ENCODE measurements around the gene NFKBIL1. TPM values are rescaled to one million over a fixed set of nuclear protein-coding genes. Genes with fewer than 3 reads are reported as not detected.
A peak's percentile ranks its signal among the peaks of the same experiment; 100 is the strongest.
"Not testable (repeated sequence)": the region's sequence is repeated elsewhere in the genome, so short reads cannot be mapped to it uniquely, and the experiment has no call there.

Gene NFKBIL1
- total RNA-seq, 2 experiments from 2014 or later = 13.6 to 16.2 TPM

DNA sequence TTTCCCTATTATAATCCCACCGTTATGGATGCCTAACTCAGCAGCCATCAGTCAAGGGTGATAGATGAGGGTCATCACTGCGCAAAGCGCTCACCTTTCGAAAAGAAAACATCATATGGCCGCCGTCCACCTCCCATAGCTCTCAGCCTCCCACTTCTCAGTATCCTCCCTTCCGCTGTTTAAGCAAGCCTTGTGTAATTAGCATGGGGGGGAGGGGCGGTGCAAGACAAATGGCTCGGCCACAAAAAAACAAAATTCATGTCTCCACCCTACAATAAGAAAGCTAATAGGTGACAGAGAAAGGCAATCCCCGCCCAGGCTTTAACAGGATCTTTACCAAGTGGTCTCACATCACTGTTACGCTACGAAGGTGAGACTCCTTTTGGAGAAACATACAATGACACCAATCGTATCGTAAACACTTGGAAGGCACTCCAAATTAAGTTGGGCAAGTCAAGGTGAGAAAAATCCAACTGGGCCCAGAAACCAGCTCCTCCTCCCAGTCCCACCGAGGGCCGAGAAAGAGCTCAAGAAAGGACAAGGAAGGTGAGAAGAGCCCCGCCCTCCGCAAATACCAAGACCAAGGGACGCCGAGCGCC lies 6.2 kb upstream of the NFKBIL1 start:
- peaks cover 51% of the 10 kb centered on the region for H3K4me1 Mint-ChIP-seq
- H3K4me3 Mint-ChIP-seq = peak overlapping the region; percentile 94
- peak; percentile 82 for DNase-seq
- no peaks in the 10 kb centered on the region for H3K27me3 Mint-ChIP-seq
- H3K9me3 Mint-ChIP-seq (ENCODE audit: low read depth) = no peaks in the 10 kb centered on the region
- H3K36me3 Mint-ChIP-seq = peaks cover 44% of the 10 kb centered on the region
- peak; percentile 25 for ATAC-seq
- CTCF ChIA-PET = interaction anchor here (0.9 to 16.9 kb wide), 14 partner anchors 9 to 198 kb away, joined by 3 to 952 read pairs (median 5); partner anchors contain the start of genes ABHD16A, GPANK1, LST1 and LTB
- H3K27ac Mint-ChIP-seq = peak overlapping the region; percentile 90

- Mint-ChIP-seq H3K4me1 (peaks cover 50% of the 10 kb centered on the region), H3K27ac (peak within 1 kb of the TSS; percentile 90), H3K27me3 (no peaks in the 10 kb centered on the region), H3K36me3 (peaks cover 37% of the 10 kb centered on the region), H3K9me3 (ENCODE audit: low read depth) (no peaks in the 10 kb centered on the region), H3K4me3 (peak within 1 kb of the TSS; percentile 94)
- peak; percentile 97 for DNase-seq
- CTCF ChIA-PET = interaction anchor here (0.9 to 16.9 kb wide), 14 partner anchors 9 to 197 kb away, joined by 3 to 952 read pairs (median 5); partner anchors contain the start of genes ABHD16A, GPANK1, LST1 and LTB
- peak; percentile 80 for ATAC-seq
These were observed 5.5 kb upstream of the NFKBIL1 start, which contains the start of gene DDX39B for GRCh38 chr6:31541658-31542521. Gene DDX39B (minus strand): TSS chr6:31542003. CDS start chr6:31540532, 1,471 bp downstream.

- Mint-ChIP-seq H3K27ac (no peak overlapping the region), H3K9me3 (ENCODE audit: low read depth) (no peaks in the 10 kb centered on the region), H3K27me3 (no peaks in the 10 kb centered on the region), H3K4me3 (no peak overlapping the region), H3K36me3 (peaks cover 27% of the 10 kb centered on the region), H3K4me1 (peaks cover 55% of the 10 kb centered on the region)
- DNase-seq (no peak), ATAC-seq (no peak)
- CTCF ChIA-PET = interaction anchor here (6.1 to 16.9 kb wide), 2 partner anchors 48 kb away, joined by 88 to 952 read pairs; partner anchors contain the start of genes LST1, LTB, MICB and NCR3
These were observed 3.8 kb upstream of the NFKBIL1 start for GRCh38 chr6:31543639-31544038.

- no peaks in the 10 kb centered on the region for H3K9me3 Mint-ChIP-seq (ENCODE audit: low read depth)
- DNase-seq (no peak), ATAC-seq (no peak)
- CTCF ChIA-PET = interaction anchor here (4.0 to 16.9 kb wide), 2 partner anchors 47 to 48 kb away, joined by 25 to 952 read pairs; partner anchors contain the start of genes LST1, LTB, MICB and NCR3
- no peak overlapping the region for H3K27ac Mint-ChIP-seq
- no peaks in the 10 kb centered on the region for H3K27me3 Mint-ChIP-seq
- H3K4me1 Mint-ChIP-seq = peaks cover 52% of the 10 kb centered on the region
- peaks cover 24% of the 10 kb centered on the region for H3K36me3 Mint-ChIP-seq
- no peak overlapping the region for H3K4me3 Mint-ChIP-seq
These were observed 2.7 kb upstream of the NFKBIL1 start for GRCh38 chr6:31544676-31545075.

- H3K4me3 Mint-ChIP-seq = no peak overlapping the region
- ATAC-seq (no peak), DNase-seq (no peak)
- CTCF ChIA-PET = interaction anchor here (4.0 to 16.9 kb wide), 2 partner anchors 46 to 49 kb away, joined by 25 to 952 read pairs; partner anchors contain the start of genes LST1, LTB, MICB and NCR3
- H3K9me3 Mint-ChIP-seq (ENCODE audit: low read depth) = no peaks in the 10 kb centered on the region
- H3K27me3 Mint-ChIP-seq = no peaks in the 10 kb centered on the region
- peaks cover 49% of the 10 kb centered on the region for H3K4me1 Mint-ChIP-seq
- no peak overlapping the region for H3K27ac Mint-ChIP-seq
- peaks cover 19% of the 10 kb centered on the region for H3K36me3 Mint-ChIP-seq
These were observed 2.1 kb upstream of the NFKBIL1 start for GRCh38 chr6:31545291-31545690.

DNA sequence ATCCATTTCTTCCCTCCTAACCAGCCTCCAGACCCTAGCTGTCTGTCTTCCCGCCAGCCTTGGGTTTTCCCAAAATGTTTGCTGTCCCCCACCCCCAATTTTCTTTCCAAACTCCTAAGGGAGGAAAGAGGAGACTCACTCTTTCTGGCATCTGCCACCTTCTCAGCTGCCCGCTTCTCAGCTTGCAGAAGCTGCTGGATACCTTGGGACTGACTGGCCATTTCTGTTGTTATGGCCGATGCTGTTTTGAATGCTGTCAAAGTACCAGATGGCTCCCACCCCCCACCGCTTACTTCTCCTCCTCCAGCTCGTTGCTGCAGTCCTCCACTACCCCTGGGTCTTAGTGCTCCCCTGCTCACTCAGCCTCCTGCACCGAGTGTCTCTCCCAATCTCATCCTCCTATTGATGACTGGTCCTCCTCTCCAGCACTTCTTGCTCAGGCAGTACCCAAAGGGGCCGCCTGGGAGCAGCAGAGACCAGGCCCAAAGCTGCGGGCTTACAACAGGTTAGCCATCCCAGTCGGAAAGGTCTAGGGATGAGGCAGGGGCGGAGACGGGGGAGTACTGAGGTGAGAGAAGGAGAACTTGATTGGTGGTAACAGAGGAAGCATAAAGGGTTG lies 960 bp upstream of the NFKBIL1 start, which contains the start of gene ATP6V1G2:
ATP6V1G2 (minus strand) TSS at position 270 of the 619 bp plus-strand sequence; CDS start at position 221, 49 bp downstream.
- Mint-ChIP-seq H3K27me3 (no peaks in the 10 kb centered on the region), H3K4me1 (peaks cover 54% of the 10 kb centered on the region), H3K27ac (peak within 1 kb of the TSS; percentile 88), H3K9me3 (ENCODE audit: low read depth) (no peaks in the 10 kb centered on the region), H3K36me3 (peaks cover 13% of the 10 kb centered on the region), H3K4me3 (peak within 1 kb of the TSS; percentile 83)
- peak; percentile 66 for ATAC-seq
- DNase-seq = peak; percentile 95
- CTCF ChIA-PET = interaction anchor here (0.8 to 16.9 kb wide), 8 partner anchors 29 to 290 kb away, joined by 3 to 952 read pairs (median 6); partner anchors contain the start of genes BAG6, LST1, LTB and MICB

DNA sequence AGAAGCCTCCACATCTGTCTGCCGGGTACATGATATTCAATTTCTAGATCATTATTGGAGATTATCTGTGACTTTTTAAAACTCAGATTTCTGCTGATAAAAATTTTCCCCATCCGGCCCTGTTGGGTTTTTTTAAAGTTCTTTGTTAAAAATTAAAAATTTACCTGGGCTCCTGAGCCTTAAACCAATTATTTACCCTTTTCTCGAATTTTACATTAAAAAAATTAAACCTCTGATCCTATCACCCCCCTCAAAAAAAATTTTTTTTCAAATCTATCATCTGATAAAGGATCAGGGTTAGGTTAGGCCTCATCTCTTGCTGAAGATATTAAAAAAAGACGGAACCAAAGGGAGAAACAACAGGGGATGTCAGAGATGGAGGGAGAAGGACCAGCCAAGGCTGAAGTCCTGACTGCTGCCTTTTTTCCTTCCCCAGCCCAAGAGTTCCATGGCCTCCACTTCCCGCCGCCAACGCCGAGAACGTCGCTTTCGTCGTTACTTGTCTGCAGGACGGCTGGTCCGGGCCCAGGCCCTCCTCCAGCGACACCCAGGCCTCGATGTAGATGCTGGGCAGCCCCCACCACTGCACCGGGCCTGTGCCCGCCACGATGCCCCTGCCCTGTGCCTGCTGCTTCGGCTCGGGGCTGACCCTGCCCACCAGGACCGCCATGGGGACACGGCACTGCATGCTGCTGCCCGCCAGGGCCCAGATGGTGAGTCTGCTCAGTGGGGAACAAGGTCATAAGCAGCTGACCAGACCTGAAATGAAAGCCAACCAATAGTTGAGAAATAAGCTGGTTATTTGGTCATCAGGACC lies 527 bp downstream of the NFKBIL1 start:
- ATAC-seq = no peak
- no peak for DNase-seq
- Mint-ChIP-seq H3K4me1 (peaks cover 55% of the 10 kb centered on the region), H3K4me3 (peak overlapping the region; percentile 83), H3K27me3 (no peaks in the 10 kb centered on the region), H3K36me3 (peaks cover 14% of the 10 kb centered on the region), H3K9me3 (ENCODE audit: low read depth) (no peaks in the 10 kb centered on the region), H3K27ac (peak overlapping the region; percentile 88)
- CTCF ChIA-PET = interaction anchor here (1.2 to 16.9 kb wide), 10 partner anchors 21 to 191 kb away, joined by 3 to 952 read pairs (median 5); partner anchors contain the start of genes BAG6, LST1, LTA and LTB

DNA sequence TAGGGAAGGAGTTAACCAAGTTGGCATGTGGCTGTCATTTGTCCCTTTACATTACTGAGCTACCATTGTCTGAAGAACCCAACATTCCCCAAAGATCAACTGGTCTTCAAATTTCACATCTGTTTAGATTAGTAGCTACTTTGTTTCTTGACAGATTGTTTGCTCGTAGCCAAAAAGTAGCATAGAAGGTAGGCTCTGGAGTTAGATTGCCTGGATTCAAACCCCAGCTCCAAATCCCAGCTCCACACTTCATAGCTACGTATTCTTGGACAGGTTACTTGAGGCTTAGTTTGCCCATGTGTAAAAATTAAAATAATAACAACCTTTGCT lies 1.1 kb downstream of the NFKBIL1 start:
- Mint-ChIP-seq H3K27ac (peak overlapping the region; percentile 88), H3K4me1 (peaks cover 49% of the 10 kb centered on the region), H3K36me3 (peaks cover 16% of the 10 kb centered on the region), H3K9me3 (ENCODE audit: low read depth) (no peaks in the 10 kb centered on the region), H3K4me3 (peak overlapping the region; percentile 83), H3K27me3 (no peaks in the 10 kb centered on the region)
- CTCF ChIA-PET = interaction anchor here (1.2 to 16.9 kb wide), 8 partner anchors 20 to 190 kb away, joined by 3 to 952 read pairs (median 4); partner anchors contain the start of genes LST1, LTA, LTB and NCR3
- no peak for ATAC-seq
- DNase-seq = no peak

DNA sequence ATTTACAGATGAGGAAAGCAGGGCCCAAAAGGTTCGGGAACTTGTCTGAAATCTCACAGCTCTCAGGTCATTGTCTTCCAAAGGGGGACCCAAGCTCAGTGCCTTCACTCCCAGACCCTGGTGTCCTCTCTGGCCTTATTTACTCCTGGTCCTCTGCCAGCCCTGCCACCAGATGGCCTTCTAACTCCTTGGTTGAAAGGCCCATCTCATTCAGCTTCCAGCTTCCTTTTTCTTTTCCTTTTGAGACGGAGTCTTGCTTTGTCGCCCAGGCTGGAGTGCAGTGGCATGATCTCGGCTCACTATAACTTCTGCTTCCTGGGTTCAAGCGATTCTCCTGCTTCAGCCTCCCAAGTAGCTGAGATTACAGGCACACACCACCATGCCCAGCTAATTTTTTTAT lies 4.0 kb downstream of the NFKBIL1 start:
- Mint-ChIP-seq H3K4me1 (peaks cover 51% of the 10 kb centered on the region), H3K36me3 (peaks cover 19% of the 10 kb centered on the region)
- H3K27me3 Mint-ChIP-seq; H3K9me3 Mint-ChIP-seq (ENCODE audit: low read depth); H3K27ac Mint-ChIP-seq; H3K4me3 Mint-ChIP-seq; ATAC-seq: not testable (repeated sequence)
- CTCF ChIA-PET = interaction anchor here (0.7 to 16.9 kb wide), 17 partner anchors 10 to 313 kb away, joined by 3 to 952 read pairs (median 6); partner anchors contain the start of genes DDX39B, LST1, LTA and LTB
- DNase-seq = peak; percentile 75

- H3K4me3 Mint-ChIP-seq = no peak overlapping the region
- CTCF ChIA-PET = interaction anchor here (1.0 to 12.1 kb wide), 4 partner anchors 14 to 64 kb away, joined by 4 to 189 read pairs (median 66); partner anchors contain the start of genes LST1, LTB, NCR3 and TNF
- DNase-seq (no peak), ATAC-seq (no peak)
- no peaks in the 10 kb centered on the region for H3K9me3 Mint-ChIP-seq (ENCODE audit: low read depth)
- peaks cover 4% of the 10 kb centered on the region for H3K27me3 Mint-ChIP-seq
- no peak overlapping the region for H3K27ac Mint-ChIP-seq
- peaks cover 58% of the 10 kb centered on the region for H3K4me1 Mint-ChIP-seq
- H3K36me3 Mint-ChIP-seq = peaks cover 30% of the 10 kb centered on the region
These were observed 8.9 kb downstream of the NFKBIL1 start for GRCh38 chr6:31556307-31556706.

- peaks cover 13% of the 10 kb centered on the region for H3K27me3 Mint-ChIP-seq
- H3K27ac Mint-ChIP-seq = no peak overlapping the region
- no peak for DNase-seq
- H3K36me3 Mint-ChIP-seq = peaks cover 29% of the 10 kb centered on the region
- CTCF ChIA-PET = interaction anchor here (3.0 to 12.1 kb wide), 3 partner anchors 11 to 38 kb away, joined by 16 to 189 read pairs (median 128); partner anchors contain the start of genes LST1, LTB, NCR3 and TNF
- H3K4me1 Mint-ChIP-seq = peaks cover 60% of the 10 kb centered on the region
- ATAC-seq = no peak
- H3K9me3 Mint-ChIP-seq (ENCODE audit: low read depth) = no peaks in the 10 kb centered on the region
- no peak overlapping the region for H3K4me3 Mint-ChIP-seq
These were observed 10.3 kb downstream of the NFKBIL1 start for GRCh38 chr6:31557443-31558317.
